ENCODE measurements around the gene POLR1G. TPM values are rescaled to one million over a fixed set of nuclear protein-coding genes. Genes with fewer than 3 reads are reported as not detected.
"Not testable (repeated sequence)": the region's sequence is repeated elsewhere in the genome, so short reads cannot be mapped to it uniquely, and the experiment has no call there.

The POLR1G gene
- total and polyA plus RNA-seq, 4 donors: 1.9 to 3.9 (median 3.6) TPM

DNA sequence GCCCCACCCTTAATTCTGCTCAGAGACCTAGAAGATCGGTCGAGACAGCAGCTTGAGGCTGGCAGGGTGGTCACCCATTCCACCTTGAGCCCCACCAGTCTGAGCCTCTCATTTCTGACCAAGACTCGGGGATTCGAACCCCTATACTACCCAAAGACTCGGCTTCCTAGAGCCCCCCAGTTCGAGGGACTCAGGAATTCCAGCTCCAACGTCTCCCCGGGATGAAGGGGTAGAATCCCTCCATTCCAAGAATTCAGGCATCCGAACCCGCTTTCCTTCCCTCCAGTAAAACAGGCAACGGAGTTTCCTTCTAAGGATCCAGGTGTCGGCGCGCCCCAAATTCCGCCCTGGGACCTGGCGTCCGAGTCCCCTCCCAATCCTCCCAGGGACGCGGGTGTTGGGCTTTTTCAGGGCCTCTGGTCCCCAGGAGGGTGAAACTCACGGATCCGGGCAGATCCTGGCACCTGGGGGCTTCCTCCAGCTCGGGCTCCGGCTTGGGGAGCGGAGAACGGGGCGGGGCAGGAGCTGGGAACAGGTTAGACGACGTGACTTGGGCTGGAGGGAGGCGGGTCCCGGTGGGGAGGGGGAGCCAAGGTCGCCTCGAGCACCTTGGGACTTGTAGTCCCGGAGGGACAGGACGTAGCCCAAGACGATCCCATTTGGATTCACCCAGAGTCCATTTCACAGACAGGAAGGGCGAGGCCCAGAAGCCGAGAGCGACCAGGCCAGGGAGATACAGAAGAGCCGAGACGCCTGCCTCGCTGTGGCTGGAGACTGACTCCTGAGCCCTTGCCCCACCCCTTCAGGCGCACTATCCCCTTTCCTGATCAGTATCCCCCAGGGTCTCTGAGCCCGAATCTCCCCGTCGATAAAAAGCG is 1.6 kb upstream of the POLR1G start, which contains the start of gene PPP1R13L:
PPP1R13L (minus strand) TSS at position 513 of the 878 bp plus-strand sequence. CDS start 6,751 bp downstream, outside the sequence.
- peaks cover 0 to 4% of the 10 kb centered on the region in 2 donors for H3K4me1 ChIP-seq (ENCODE audit: control insufficient read depth in 1 of 2, insufficient read depth in 2 of 2, low read length in 2 of 2)
- H3K27me3 ChIP-seq (ENCODE audit: control insufficient read depth in 1 of 2, insufficient read depth in 2 of 2, low read length in 1 of 2): no peaks in the 10 kb centered on the region
- intact Hi-C loops (cut with DNase I): no loop called here

GRCh38 chr19:45405435-45406225 is 814 bp upstream of the POLR1G start:
- H3K36me3 ChIP-seq (ENCODE audit: control insufficient read depth in 1 of 2, insufficient read depth in 2 of 2, low read length in 1 of 2): no peaks in the 10 kb centered on the region
- H3K27me3 ChIP-seq (ENCODE audit: control insufficient read depth in 1 of 2, insufficient read depth in 2 of 2, low read length in 1 of 2): no peaks in the 10 kb centered on the region
- ATAC-seq (ENCODE audit: low FRiP score): peak; percentile 92
- H3K4me3 ChIP-seq (ENCODE audit: low read length in 2 of 2): peak overlapping the region; percentile 48 to 61
- peak overlapping the region; percentile 64 to 87 for H3K27ac ChIP-seq (ENCODE audit: low read depth in 1 of 2, low read length in 2 of 2)
- intact Hi-C loops (cut with DNase I): loop anchor here in 1 of 2 donors (1.0 kb wide), 1 partner anchor 19 kb away; no protein-coding TSS in a partner anchor
- 0% methylated on average over 48 of the region's 48 CpGs for WGBS, 2 donors
- H3K9me3 ChIP-seq (ENCODE audit: control insufficient read depth, low read length): no peaks in the 10 kb centered on the region
- peaks cover 0 to 4% of the 10 kb centered on the region in 2 donors for H3K4me1 ChIP-seq (ENCODE audit: control insufficient read depth in 1 of 2, insufficient read depth in 2 of 2, low read length in 2 of 2)
- DNase-seq: peak; percentile 95 to 96

More for the DNA sequence above, 1.6 kb upstream of the POLR1G start, which contains the start of gene PPP1R13L:
- Histone ChIP-seq H3K9me3 (ENCODE audit: control insufficient read depth, low read length) (no peaks in the 10 kb centered on the region), H3K4me3 (ENCODE audit: low read length in 2 of 2) (peak within 1 kb of the TSS; percentile 48 to 61), H3K36me3 (ENCODE audit: control insufficient read depth in 1 of 2, insufficient read depth in 2 of 2, low read length in 1 of 2) (no peaks in the 10 kb centered on the region), H3K27ac (ENCODE audit: low read depth in 1 of 2, low read length in 2 of 2) (peak within 1 kb of the TSS; percentile 64 to 87)
- 1% methylated on average over 42 to 46 of the region's 46 CpGs for WGBS, 2 donors
- ATAC-seq (ENCODE audit: low FRiP score): peak; percentile 78
- peak; percentile 92 for DNase-seq

DNA sequence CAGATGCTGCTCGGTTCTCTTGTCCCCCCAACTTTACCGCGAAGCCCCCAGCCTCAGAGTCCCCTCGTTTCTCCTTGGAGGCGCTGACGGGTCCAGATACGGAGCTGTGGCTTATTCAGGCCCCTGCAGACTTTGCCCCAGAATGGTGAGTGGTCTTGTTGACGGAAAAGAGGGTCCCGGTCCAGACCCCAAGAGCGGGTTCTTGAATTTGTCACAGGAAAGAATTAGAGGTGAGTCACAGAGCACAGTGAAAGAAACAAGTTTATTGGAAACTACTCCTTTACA is 589 bp downstream of the POLR1G start:
- H3K9me3 ChIP-seq (ENCODE audit: control insufficient read depth, low read length): no peaks in the 10 kb centered on the region
- intact Hi-C loops (cut with DNase I): no loop called here
- H3K4me3 ChIP-seq (ENCODE audit: low read length in 2 of 2): peak overlapping the region in 1 of 2 donors; percentile 48
- no peaks in the 10 kb centered on the region for H3K36me3 ChIP-seq (ENCODE audit: control insufficient read depth in 1 of 2, insufficient read depth in 2 of 2, low read length in 1 of 2)
- no peaks in the 10 kb centered on the region for H3K27me3 ChIP-seq (ENCODE audit: control insufficient read depth in 1 of 2, insufficient read depth in 2 of 2, low read length in 1 of 2)
- no peak for ATAC-seq (ENCODE audit: low FRiP score)
- no peak overlapping the region for H3K27ac ChIP-seq (ENCODE audit: low read depth in 1 of 2, low read length in 2 of 2)
- 0 to 2% methylated on average over 10 of the region's 10 CpGs for WGBS, 2 donors
- peaks cover 0 to 4% of the 10 kb centered on the region in 2 donors for H3K4me1 ChIP-seq (ENCODE audit: control insufficient read depth in 1 of 2, insufficient read depth in 2 of 2, low read length in 2 of 2)
- no peak for DNase-seq

GRCh38 chr19:45407585-45407984 is 1.1 kb downstream of the POLR1G start:
- H3K4me3 ChIP-seq (ENCODE audit: low read length in 2 of 2); ATAC-seq (ENCODE audit: low FRiP score); H3K27ac ChIP-seq (ENCODE audit: low read depth in 1 of 2, low read length in 2 of 2); H3K4me1 ChIP-seq (ENCODE audit: control insufficient read depth in 1 of 2, insufficient read depth in 2 of 2, low read length in 2 of 2); intact Hi-C loops (cut with DNase I); H3K36me3 ChIP-seq (ENCODE audit: control insufficient read depth in 1 of 2, insufficient read depth in 2 of 2, low read length in 1 of 2); H3K9me3 ChIP-seq (ENCODE audit: control insufficient read depth, low read length); H3K27me3 ChIP-seq (ENCODE audit: control insufficient read depth in 1 of 2, insufficient read depth in 2 of 2, low read length in 1 of 2); DNase-seq: not testable (repeated sequence)
- WGBS, 2 donors: 75 to 77% methylated on average over 5 of the region's 5 CpGs

- no peaks in the 10 kb centered on the region for H3K27me3 ChIP-seq (ENCODE audit: control insufficient read depth in 1 of 2, insufficient read depth in 2 of 2, low read length in 1 of 2)
- intact Hi-C loops (cut with DNase I): no loop called here
- no peak for ATAC-seq (ENCODE audit: low FRiP score)
Observed at GRCh38 chr19:45408121-45408520, 1.7 kb downstream of the POLR1G start.

GRCh38 chr19:45408830-45409556 is 2.5 kb downstream of the POLR1G start:
- no peak for ATAC-seq (ENCODE audit: low FRiP score)
- H3K4me3 ChIP-seq (ENCODE audit: low read length in 2 of 2): no peak overlapping the region
- intact Hi-C loops (cut with DNase I): no loop called here
- 80 to 82% methylated on average over 15 of the region's 15 CpGs for WGBS, 2 donors
- peaks cover 0 to 2% of the 10 kb centered on the region in 2 donors for H3K36me3 ChIP-seq (ENCODE audit: control insufficient read depth in 1 of 2, insufficient read depth in 2 of 2, low read length in 1 of 2)
- peaks cover 0 to 1% of the 10 kb centered on the region in 2 donors for H3K4me1 ChIP-seq (ENCODE audit: control insufficient read depth in 1 of 2, insufficient read depth in 2 of 2, low read length in 2 of 2)
- no peaks in the 10 kb centered on the region for H3K27me3 ChIP-seq (ENCODE audit: control insufficient read depth in 1 of 2, insufficient read depth in 2 of 2, low read length in 1 of 2)
- no peak overlapping the region for H3K27ac ChIP-seq (ENCODE audit: low read depth in 1 of 2, low read length in 2 of 2)
- DNase-seq: no peak
- no peaks in the 10 kb centered on the region for H3K9me3 ChIP-seq (ENCODE audit: control insufficient read depth, low read length)

More at GRCh38 chr19:45408121-45408520, 1.7 kb downstream of the POLR1G start:
- DNase-seq: no peak
- WGBS, 2 donors: 88 to 89% methylated on average over 8 of the region's 8 CpGs
- no peak overlapping the region for H3K27ac ChIP-seq (ENCODE audit: low read depth in 1 of 2, low read length in 2 of 2)
- no peaks in the 10 kb centered on the region for H3K36me3 ChIP-seq (ENCODE audit: control insufficient read depth in 1 of 2, insufficient read depth in 2 of 2, low read length in 1 of 2)
- no peaks in the 10 kb centered on the region for H3K9me3 ChIP-seq (ENCODE audit: control insufficient read depth, low read length)
- no peak overlapping the region for H3K4me3 ChIP-seq (ENCODE audit: low read length in 2 of 2)
- H3K4me1 ChIP-seq (ENCODE audit: control insufficient read depth in 1 of 2, insufficient read depth in 2 of 2, low read length in 2 of 2): peaks cover 0 to 4% of the 10 kb centered on the region in 2 donors

GRCh38 chr19:45409557-45409920 is 3.1 kb downstream of the POLR1G start:
- no peak overlapping the region for H3K4me3 ChIP-seq (ENCODE audit: low read length in 2 of 2)
- H3K36me3 ChIP-seq (ENCODE audit: control insufficient read depth in 1 of 2, insufficient read depth in 2 of 2, low read length in 1 of 2): peaks cover 0 to 2% of the 10 kb centered on the region in 2 donors
- 59 to 62% methylated on average over 4 of the region's 4 CpGs for WGBS, 2 donors
- H3K4me1 ChIP-seq (ENCODE audit: control insufficient read depth in 1 of 2, insufficient read depth in 2 of 2, low read length in 2 of 2): no peaks in the 10 kb centered on the region
- no peaks in the 10 kb centered on the region for H3K27me3 ChIP-seq (ENCODE audit: control insufficient read depth in 1 of 2, insufficient read depth in 2 of 2, low read length in 1 of 2)
- DNase-seq: no peak
- no peak for ATAC-seq (ENCODE audit: low FRiP score)
- no peak overlapping the region for H3K27ac ChIP-seq (ENCODE audit: low read depth in 1 of 2, low read length in 2 of 2)
- H3K9me3 ChIP-seq (ENCODE audit: control insufficient read depth, low read length): no peaks in the 10 kb centered on the region
- intact Hi-C loops (cut with DNase I): no loop called here

DNA sequence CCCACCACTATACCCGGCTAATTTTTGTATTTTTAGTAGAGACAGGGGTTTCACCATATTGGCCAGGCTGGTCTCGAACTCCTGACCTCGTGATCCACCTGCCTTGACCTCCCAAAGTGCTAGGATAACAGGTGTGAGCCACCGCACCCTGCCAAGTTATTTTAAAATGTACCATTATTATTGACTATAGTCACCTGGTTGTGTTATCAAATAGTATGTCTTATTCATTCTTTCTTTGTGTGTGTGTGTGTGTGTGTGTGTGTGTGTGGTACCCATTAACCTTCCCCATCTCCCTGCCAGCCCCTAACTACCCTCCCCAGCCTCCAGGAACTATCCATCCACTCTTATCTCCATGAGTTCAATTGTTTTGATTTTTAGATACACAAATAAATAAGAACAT is 3.9 kb downstream of the POLR1G start:
- H3K36me3 ChIP-seq (ENCODE audit: control insufficient read depth in 1 of 2, insufficient read depth in 2 of 2, low read length in 1 of 2); H3K4me3 ChIP-seq (ENCODE audit: low read length in 2 of 2); H3K4me1 ChIP-seq (ENCODE audit: control insufficient read depth in 1 of 2, insufficient read depth in 2 of 2, low read length in 2 of 2); H3K27me3 ChIP-seq (ENCODE audit: control insufficient read depth in 1 of 2, insufficient read depth in 2 of 2, low read length in 1 of 2); H3K27ac ChIP-seq (ENCODE audit: low read depth in 1 of 2, low read length in 2 of 2); ATAC-seq (ENCODE audit: low FRiP score); intact Hi-C loops (cut with DNase I); DNase-seq; H3K9me3 ChIP-seq (ENCODE audit: control insufficient read depth, low read length): not testable (repeated sequence)
- WGBS, 2 donors: 93 to 97% methylated on average over 4 of the region's 4 CpGs
